CD4-positive, alpha-beta T cell (primary cell): Measurements from ENCODE around the gene ERGIC3. TPM values are rescaled to one million over a fixed set of nuclear protein-coding genes. Genes with fewer than 3 reads are reported as not detected.

Source experiments
- ATAC-seq: fragments of 200-7000 bp; cut with Tn5 transposase; one replicate; pipeline ENCODE4 v1.10.0; 2022; ENCODE audit warnings: mild to moderate bottlenecking; ENCODE audit not compliant: poor library complexity
- CTCF ChIA-PET: fragments of 350-600 bp; sonication (Branson Sonifier 250); formaldehyde crosslinking; loops from one replicate; lab custom pipeline; 2021; ENCODE audit warnings: antibody characterized with exemption, inconsistent platforms; lab: Charles Lee
- POLR2A ChIA-PET: fragments of 350-600 bp; sonication (Branson Sonifier 250); formaldehyde crosslinking; loops from one replicate; lab custom pipeline; 2021; ENCODE audit warnings: antibody characterized with exemption, inconsistent platforms; lab: Charles Lee
- DNase-seq, 14 experiments: peaks; one replicate each; pipeline ENCODE4 v3.0.0-alpha.2; 2013 to 2020; ENCODE audit warnings: mixed read lengths in 2 of 14
- H3K27ac ChIP-seq, 2 donors: one replicate each; pipeline versions ENCODE4 v1.5.1 to v1.7.0; 2013; ENCODE audit warnings: low read length in 2 of 2, low read depth in 1 of 2, mild to moderate bottlenecking in 1 of 2
- H3K27me3 ChIP-seq, 2 experiments: 1 replicate in 1 of 2; 2 replicates in 1 of 2; pipeline versions ENCODE4 v1.6.1 to v1.7.0; 2013; ENCODE audit warnings: low read length in 2 of 2, control low read depth in 1 of 2, mild to moderate bottlenecking in 1 of 2, moderate library complexity in 1 of 2; ENCODE audit not compliant: insufficient read depth in 2 of 2, control insufficient read depth in 1 of 2
- H3K36me3 ChIP-seq: one replicate; pipeline ENCODE4 v1.6.1; 2013; ENCODE audit warnings: low read length, control low read depth; ENCODE audit not compliant: insufficient read depth
- H3K4me1 ChIP-seq: one replicate; pipeline ENCODE4 v1.6.1; 2013; ENCODE audit warnings: low read length, control low read depth; ENCODE audit not compliant: insufficient read depth
- H3K4me3 ChIP-seq: one replicate; pipeline ENCODE4 v1.5.1; 2013; ENCODE audit warnings: mild to moderate bottlenecking, low read length, moderate library complexity
- H3K9me3 ChIP-seq, 2 experiments: 1 replicate in 1 of 2; 2 replicates in 1 of 2; pipeline versions ENCODE4 v1.6.1 to v1.7.0; 2013; ENCODE audit warnings: low read length in 2 of 2, mild to moderate bottlenecking in 2 of 2, control low read depth in 1 of 2, moderate library complexity in 1 of 2; ENCODE audit not compliant: control insufficient read depth in 1 of 2, insufficient read depth in 1 of 2
- H3K27ac Mint-ChIP-seq: one replicate; pipeline ENCODE4 v1.8.0; 2020; ENCODE audit warnings: mixed read lengths
- H3K27me3 Mint-ChIP-seq: one replicate; pipeline ENCODE4 v1.8.0; 2021; ENCODE audit warnings: mixed read lengths
- H3K36me3 Mint-ChIP-seq: one replicate; pipeline ENCODE4 v1.8.0; 2021; ENCODE audit warnings: low read depth, mixed read lengths
- H3K4me1 Mint-ChIP-seq: one replicate; pipeline ENCODE4 v1.8.0; 2021; ENCODE audit warnings: low read depth, mixed read lengths
- H3K4me3 Mint-ChIP-seq: one replicate; pipeline ENCODE4 v1.8.0; 2020; ENCODE audit warnings: mild to moderate bottlenecking, mixed read lengths
- H3K9me3 Mint-ChIP-seq: one replicate; pipeline ENCODE4 v1.8.0; 2020; ENCODE audit warnings: mixed read lengths
- intact Hi-C, 2 experiments: fragments of 100-400 bp; cut with DNase I in 1 of 2; cut with micrococcal nuclease in 1 of 2; formaldehyde crosslinking; loops; one replicate each; pipeline versions ENCODE4 v1.15.1 to v1.9.0; 2023 to 2025; cut with DNase I, micrococcal nuclease
- total RNA-seq, 174 experiments: library from RNA in 2 of 174; stranded (reverse) in 2 of 174; gene quantifications; one replicate each; pipeline ENCODE4 v1.2.3 and lab custom pipeline; 2021 to 2026
- TF ChIP-seq, protein P1 (sequence below): fragments of 200-600 bp; IDR thresholded peaks from one replicate; pipeline ENCODE4 v1.8.0; 2022; ENCODE audit warnings: antibody characterized with exemption, mild to moderate bottlenecking

The ERGIC3 gene
- total RNA-seq, 2 experiments from 2014 or later = 144 to 146 TPM

DNA sequence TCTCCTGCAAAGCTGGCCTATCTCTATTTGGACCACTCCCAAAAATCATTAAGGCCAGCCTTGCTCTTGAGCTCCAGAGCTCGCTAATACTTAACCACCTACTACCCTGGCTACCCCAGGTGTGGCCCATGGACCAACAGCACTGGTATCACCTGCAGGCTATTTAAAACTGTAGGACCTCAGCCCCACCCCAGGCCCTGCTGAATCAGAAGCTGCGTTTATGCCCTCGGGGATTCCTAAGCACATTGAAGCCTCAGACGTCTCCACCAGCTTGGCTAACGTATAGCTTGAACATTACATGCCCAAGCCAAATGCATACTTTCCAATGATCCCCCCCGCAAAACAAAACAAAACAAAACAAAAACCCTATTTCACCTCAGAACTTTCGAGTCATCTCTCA, 54.0 kb downstream of the ERGIC3 start:
- Histone ChIP-seq H3K4me1 (peaks cover 6% of the 10 kb centered on the region), H3K27me3 (peaks cover 4 to 11% of the 10 kb centered on the region in 2 experiments), H3K4me3 (no peak overlapping the region), H3K9me3 (no peaks in the 10 kb centered on the region), H3K36me3 (no peaks in the 10 kb centered on the region), H3K27ac (no peak overlapping the region)
- DNase-seq (no peak), ATAC-seq (no peak)
- intact Hi-C loops = no loop called here
- Mint-ChIP-seq H3K27ac (no peak overlapping the region), H3K4me1 (peaks cover 4% of the 10 kb centered on the region), H3K27me3 (peaks cover 11% of the 10 kb centered on the region), H3K9me3 (no peaks in the 10 kb centered on the region), H3K4me3 (no peak overlapping the region), H3K36me3 (no peaks in the 10 kb centered on the region)
- POLR2A ChIA-PET = interaction anchor here (0.5 to 1.1 kb wide), 3 partner anchors 147 to 918 kb away, joined by 3 to 5 read pairs (median 3); no protein-coding TSS in a partner anchor
- CTCF ChIA-PET = no interaction called here
- TF ChIP-seq, protein P1, sequence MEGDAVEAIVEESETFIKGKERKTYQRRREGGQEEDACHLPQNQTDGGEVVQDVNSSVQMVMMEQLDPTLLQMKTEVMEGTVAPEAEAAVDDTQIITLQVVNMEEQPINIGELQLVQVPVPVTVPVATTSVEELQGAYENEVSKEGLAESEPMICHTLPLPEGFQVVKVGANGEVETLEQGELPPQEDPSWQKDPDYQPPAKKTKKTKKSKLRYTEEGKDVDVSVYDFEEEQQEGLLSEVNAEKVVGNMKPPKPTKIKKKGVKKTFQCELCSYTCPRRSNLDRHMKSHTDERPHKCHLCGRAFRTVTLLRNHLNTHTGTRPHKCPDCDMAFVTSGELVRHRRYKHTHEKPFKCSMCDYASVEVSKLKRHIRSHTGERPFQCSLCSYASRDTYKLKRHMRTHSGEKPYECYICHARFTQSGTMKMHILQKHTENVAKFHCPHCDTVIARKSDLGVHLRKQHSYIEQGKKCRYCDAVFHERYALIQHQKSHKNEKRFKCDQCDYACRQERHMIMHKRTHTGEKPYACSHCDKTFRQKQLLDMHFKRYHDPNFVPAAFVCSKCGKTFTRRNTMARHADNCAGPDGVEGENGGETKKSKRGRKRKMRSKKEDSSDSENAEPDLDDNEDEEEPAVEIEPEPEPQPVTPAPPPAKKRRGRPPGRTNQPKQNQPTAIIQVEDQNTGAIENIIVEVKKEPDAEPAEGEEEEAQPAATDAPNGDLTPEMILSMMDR = no peak

DNA sequence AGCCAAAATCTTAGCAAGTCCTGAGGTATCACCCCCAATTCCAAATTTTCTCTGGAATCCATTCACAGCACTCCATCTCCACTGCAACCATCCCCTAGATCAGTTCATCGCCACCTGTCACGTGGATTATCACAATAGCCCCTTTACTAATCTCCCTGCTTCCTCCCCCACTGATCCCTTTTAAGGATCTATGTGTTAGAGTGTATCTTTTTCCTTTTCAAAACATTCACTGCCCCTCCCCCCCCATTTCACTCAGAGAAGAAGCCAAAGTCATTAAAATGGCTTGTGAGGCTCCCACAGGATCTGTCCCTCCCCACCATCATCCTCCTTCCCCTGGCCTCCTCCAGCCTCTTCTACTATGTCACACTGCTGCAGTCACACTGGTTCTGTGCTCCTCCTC, 55.3 kb downstream of the ERGIC3 start:
- Mint-ChIP-seq H3K4me3 (no peak overlapping the region), H3K9me3 (no peaks in the 10 kb centered on the region), H3K4me1 (peaks cover 10% of the 10 kb centered on the region), H3K27ac (no peak overlapping the region), H3K36me3 (no peaks in the 10 kb centered on the region), H3K27me3 (peaks cover 18% of the 10 kb centered on the region)
- H3K36me3 ChIP-seq = no peaks in the 10 kb centered on the region
- no peak overlapping the region for H3K4me3 ChIP-seq
- ATAC-seq (no peak), DNase-seq (no peak)
- H3K27me3 ChIP-seq = peaks cover 9 to 15% of the 10 kb centered on the region in 2 experiments
- ChIA-PET CTCF (no interaction called here), POLR2A (no interaction called here)
- H3K9me3 ChIP-seq = no peaks in the 10 kb centered on the region
- intact Hi-C loops = no loop called here
- TF ChIP-seq, protein P1 = no peak
- no peak overlapping the region for H3K27ac ChIP-seq
- peaks cover 17% of the 10 kb centered on the region for H3K4me1 ChIP-seq

DNA sequence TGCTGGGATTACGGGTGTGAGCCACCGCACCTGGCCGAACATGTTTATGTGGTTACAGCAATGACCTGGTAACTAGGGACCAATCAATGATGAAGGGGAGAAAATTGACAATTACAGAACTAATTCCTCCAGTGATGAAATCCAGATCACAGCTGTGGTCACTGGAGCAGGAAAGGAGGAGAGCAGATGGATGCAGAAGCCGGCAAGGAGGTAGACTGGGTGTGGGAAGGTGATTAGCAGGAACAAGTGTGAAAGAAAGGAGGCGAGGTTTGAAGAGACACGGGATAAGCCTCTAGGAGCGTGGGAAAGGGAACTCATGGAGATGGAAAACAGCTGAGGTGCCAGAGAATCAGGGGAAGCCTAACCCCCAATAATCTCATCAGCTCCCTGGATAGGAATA, 56.6 kb downstream of the ERGIC3 start:
- Mint-ChIP-seq H3K4me1 (peaks cover 13% of the 10 kb centered on the region), H3K36me3 (no peaks in the 10 kb centered on the region), H3K9me3 (no peaks in the 10 kb centered on the region), H3K27ac (no peak overlapping the region), H3K27me3 (peaks cover 21% of the 10 kb centered on the region), H3K4me3 (no peak overlapping the region)
- no peak for DNase-seq
- ATAC-seq = no peak
- H3K4me1 ChIP-seq = peaks cover 19% of the 10 kb centered on the region
- H3K4me3 ChIP-seq = no peak overlapping the region
- no peak overlapping the region for H3K27ac ChIP-seq
- intact Hi-C loops = no loop called here
- ChIA-PET CTCF (no interaction called here), POLR2A (interaction anchor here (1.0 kb wide), 1 partner anchor 65 kb away, joined by 3 read pairs; no protein-coding TSS in a partner anchor)
- TF ChIP-seq, protein P1 = no peak
- no peaks in the 10 kb centered on the region for H3K36me3 ChIP-seq
- H3K9me3 ChIP-seq = no peaks in the 10 kb centered on the region
- peaks cover 9 to 15% of the 10 kb centered on the region in 2 experiments for H3K27me3 ChIP-seq
